HepG2 (cell line): Measurements from ENCODE around the gene CSTPP1. TPM values are rescaled to one million over a fixed set of nuclear protein-coding genes. Genes with fewer than 3 reads are reported as not detected.
A peak's percentile ranks its signal among the peaks of the same experiment; 100 is the strongest.

Source experiments
- CTCF ChIP-seq: sonication (generic); formaldehyde crosslinking; IDR thresholded peaks from 2 replicates; pipeline ENCODE4 v1.5.0; 2020; ENCODE audit warnings: mild to moderate bottlenecking, missing genetic modification reagents, moderate library complexity
- FOXK1 ChIP-seq: sonication (generic); formaldehyde crosslinking; IDR thresholded peaks from 2 replicates; pipeline ENCODE4 v1.4.0; 2020; ENCODE audit warnings: low read depth, missing genetic modification reagents, borderline replicate concordance
- FOXP1 ChIP-seq, 2 experiments: fragments of 450-650 bp in 1 of 2; IDR thresholded peaks; 2 replicates each; pipeline ENCODE4 v1.6.1; 2017 to 2018; ENCODE audit warnings: antibody characterized with exemption in 1 of 2
- MEIS2 ChIP-seq: sonication (generic); formaldehyde crosslinking; IDR thresholded peaks from 2 replicates; pipeline ENCODE4 v1.9.0; 2021; ENCODE audit warnings: mild to moderate bottlenecking, missing genetic modification reagents
- MLLT10 ChIP-seq: sonication (generic); formaldehyde crosslinking; IDR thresholded peaks from 2 replicates; pipeline ENCODE4 v1.4.0; 2020; ENCODE audit warnings: missing genetic modification reagents
- TARDBP ChIP-seq: sonication (generic); formaldehyde crosslinking; IDR thresholded peaks from 2 replicates; pipeline ENCODE4 v1.8.0; 2022; ENCODE audit warnings: mild to moderate bottlenecking, missing genetic modification reagents
- YEATS4 ChIP-seq: sonication (generic); formaldehyde crosslinking; IDR thresholded peaks from 2 replicates; pipeline ENCODE4 v1.4.0; 2020; ENCODE audit warnings: missing genetic modification reagents, borderline replicate concordance
- ZC3H13 ChIP-seq: sonication (generic); formaldehyde crosslinking; IDR thresholded peaks from 2 replicates; pipeline ENCODE4 v1.8.1; 2023; ENCODE audit warnings: mild to moderate bottlenecking, missing genetic modification reagents, moderate library complexity
- ZNF333 ChIP-seq: sonication (generic); formaldehyde crosslinking; IDR thresholded peaks from 2 replicates; pipeline ENCODE4 v1.4.0; 2020; ENCODE audit warnings: mild to moderate bottlenecking, missing genetic modification reagents, borderline replicate concordance
- ZNF557 ChIP-seq: sonication (generic); formaldehyde crosslinking; IDR thresholded peaks from 2 replicates; pipeline ENCODE4 v1.4.0; 2020; ENCODE audit warnings: missing genetic modification reagents
- ZNF563 ChIP-seq: sonication (generic); formaldehyde crosslinking; IDR thresholded peaks from 2 replicates; pipeline ENCODE4 v1.8.0; 2022; ENCODE audit warnings: mild to moderate bottlenecking, moderate library complexity, missing genetic modification reagents
- polyA plus RNA-seq, 8 experiments: library from polyadenylated mRNA; depleted of rRNA in 3 of 8; stranded (reverse) in 7 of 8; unstranded in 1 of 8; fragments of >200 nt; fragmentation: Illumina TruSeq in 4 of 8; extraction: Trizol in 4 of 8; gene quantifications; 2 replicates each; pipeline versions ENCODE4 v1.2.1 to v1.2.3, GENCODE V29; 2011 to 2016; ENCODE audit warnings: low read depth in 4 of 8, missing spikeins in 1 of 8, mixed read lengths in 1 of 8; ENCODE audit not compliant: insufficient read depth in 1 of 8
- total RNA-seq, 5 experiments: library from RNA; depleted of rRNA; stranded (reverse); fragments of >200 nt; fragmentation: Illumina TruSeq; extraction: Trizol; gene quantifications; 2 replicates each; pipeline ENCODE4 v1.2.3, GENCODE V29; 2016; ENCODE audit warnings: low read depth in 1 of 5
- TF ChIP-seq, protein P1 (sequence below): sonication (generic); formaldehyde crosslinking; IDR thresholded peaks from 2 replicates; pipeline ENCODE4 v1.4.0; 2020; ENCODE audit warnings: missing genetic modification reagents

CSTPP1 gene
- total and polyA plus RNA-seq, 2 of the 13 experiments (the other 11 are each of a cell fraction or from before 2014, with no cell fraction given): 12.3 to 14.6 TPM

- TF ChIP-seq, protein P1, sequence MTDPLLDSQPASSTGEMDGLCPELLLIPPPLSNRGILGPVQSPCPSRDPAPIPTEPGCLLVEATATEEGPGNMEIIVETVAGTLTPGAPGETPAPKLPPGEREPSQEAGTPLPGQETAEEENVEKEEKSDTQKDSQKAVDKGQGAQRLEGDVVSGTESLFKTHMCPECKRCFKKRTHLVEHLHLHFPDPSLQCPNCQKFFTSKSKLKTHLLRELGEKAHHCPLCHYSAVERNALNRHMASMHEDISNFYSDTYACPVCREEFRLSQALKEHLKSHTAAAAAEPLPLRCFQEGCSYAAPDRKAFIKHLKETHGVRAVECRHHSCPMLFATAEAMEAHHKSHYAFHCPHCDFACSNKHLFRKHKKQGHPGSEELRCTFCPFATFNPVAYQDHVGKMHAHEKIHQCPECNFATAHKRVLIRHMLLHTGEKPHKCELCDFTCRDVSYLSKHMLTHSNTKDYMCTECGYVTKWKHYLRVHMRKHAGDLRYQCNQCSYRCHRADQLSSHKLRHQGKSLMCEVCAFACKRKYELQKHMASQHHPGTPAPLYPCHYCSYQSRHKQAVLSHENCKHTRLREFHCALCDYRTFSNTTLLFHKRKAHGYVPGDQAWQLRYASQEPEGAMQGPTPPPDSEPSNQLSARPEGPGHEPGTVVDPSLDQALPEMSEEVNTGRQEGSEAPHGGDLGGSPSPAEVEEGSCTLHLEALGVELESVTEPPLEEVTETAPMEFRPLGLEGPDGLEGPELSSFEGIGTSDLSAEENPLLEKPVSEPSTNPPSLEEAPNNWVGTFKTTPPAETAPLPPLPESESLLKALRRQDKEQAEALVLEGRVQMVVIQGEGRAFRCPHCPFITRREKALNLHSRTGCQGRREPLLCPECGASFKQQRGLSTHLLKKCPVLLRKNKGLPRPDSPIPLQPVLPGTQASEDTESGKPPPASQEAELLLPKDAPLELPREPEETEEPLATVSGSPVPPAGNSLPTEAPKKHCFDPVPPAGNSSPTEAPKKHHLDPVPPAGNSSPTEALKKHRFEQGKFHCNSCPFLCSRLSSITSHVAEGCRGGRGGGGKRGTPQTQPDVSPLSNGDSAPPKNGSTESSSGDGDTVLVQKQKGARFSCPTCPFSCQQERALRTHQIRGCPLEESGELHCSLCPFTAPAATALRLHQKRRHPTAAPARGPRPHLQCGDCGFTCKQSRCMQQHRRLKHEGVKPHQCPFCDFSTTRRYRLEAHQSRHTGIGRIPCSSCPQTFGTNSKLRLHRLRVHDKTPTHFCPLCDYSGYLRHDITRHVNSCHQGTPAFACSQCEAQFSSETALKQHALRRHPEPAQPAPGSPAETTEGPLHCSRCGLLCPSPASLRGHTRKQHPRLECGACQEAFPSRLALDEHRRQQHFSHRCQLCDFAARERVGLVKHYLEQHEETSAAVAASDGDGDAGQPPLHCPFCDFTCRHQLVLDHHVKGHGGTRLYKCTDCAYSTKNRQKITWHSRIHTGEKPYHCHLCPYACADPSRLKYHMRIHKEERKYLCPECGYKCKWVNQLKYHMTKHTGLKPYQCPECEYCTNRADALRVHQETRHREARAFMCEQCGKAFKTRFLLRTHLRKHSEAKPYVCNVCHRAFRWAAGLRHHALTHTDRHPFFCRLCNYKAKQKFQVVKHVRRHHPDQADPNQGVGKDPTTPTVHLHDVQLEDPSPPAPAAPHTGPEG (CRISPR knock-in tag): no peak
- TF ChIP-seq ZNF557 (CRISPR knock-in tag): no peak
- no peak for TF ChIP-seq FOXK1
- TF ChIP-seq FOXP1 (IDR thresholded peaks at IDR 0.05): no peak
- no peak for TF ChIP-seq FOXP1 (CRISPR knock-in tag; IDR thresholded peaks at IDR 0.05)
- TF ChIP-seq ZNF333: no peak
- no peak for TF ChIP-seq TARDBP (CRISPR knock-in tag)
- TF ChIP-seq CTCF: no peak
- no peak for TF ChIP-seq ZNF563 (CRISPR knock-in tag)
- TF ChIP-seq YEATS4 (CRISPR knock-in tag): 0 out of 2 replicates have a peak, but pooled peaks have one; percentile 3
- no peak for TF ChIP-seq MLLT10
- TF ChIP-seq MEIS2 (CRISPR knock-in tag): no peak
- no peak for TF ChIP-seq ZC3H13 (CRISPR knock-in tag)
Measured at GRCh38 chr11:47187723-47188122, 251.2 kb downstream of the CSTPP1 start (continued).
